OCI-LY7 (cell line): ENCODE measurements around the gene MYH2. TPM values are rescaled to one million over a fixed set of nuclear protein-coding genes. Genes with fewer than 3 reads are reported as not detected.

Experiments
- BruUV-seq: library from RNA; stranded (reverse); fragments of 400-500 nt; replicated peaks from 2 replicates; lab custom pipeline; 2021; lab: Mats Ljungman, UMichigan
- CTCF ChIA-PET: fragments of 300-600 bp; sonication (Branson Sonifier 250); formaldehyde crosslinking; loops from one replicate; lab custom pipeline; 2022; ENCODE audit warnings: antibody characterized with exemption; ENCODE audit not compliant: unreplicated experiment; lab: Charles Lee
- POLR2A ChIA-PET: fragments of 300-600 bp; sonication (Branson Sonifier 250); formaldehyde crosslinking; loops from one replicate; lab custom pipeline; 2022; ENCODE audit warnings: antibody characterized with exemption; lab: Charles Lee
- DNase-seq: peaks from one replicate; pipeline ENCODE4 v3.0.0-alpha.2; 2015; ENCODE audit warnings: low spot score
- H2AFZ ChIP-seq: fragments of 200-600 bp; sonication (generic), shearing (Covaris generic); 2 replicates; pipeline ENCODE4 v1.6.1; 2014; ENCODE audit warnings: mild to moderate bottlenecking, antibody characterized with exemption, low read length, moderate library complexity
- H3K27ac ChIP-seq: fragments of 200-600 bp; sonication (generic); 2 replicates; pipeline ENCODE4 v1.5.1; 2014; ENCODE audit warnings: mixed run types, low read depth, mild to moderate bottlenecking, moderate library complexity, low read length, inconsistent platforms; ENCODE audit not compliant: poor library complexity, severe bottlenecking
- H3K36me3 ChIP-seq: fragments of 200-600 bp; sonication (generic); 2 replicates; pipeline ENCODE4 v1.6.1; 2014; ENCODE audit warnings: mild to moderate bottlenecking, antibody characterized with exemption, low read length, moderate library complexity, mixed read lengths; ENCODE audit not compliant: insufficient read depth
- H3K4me1 ChIP-seq: fragments of 200-600 bp; sonication (generic); 2 replicates; pipeline ENCODE4 v1.5.1; 2014; ENCODE audit warnings: mild to moderate bottlenecking, low read length; ENCODE audit not compliant: insufficient read depth, poor library complexity, severe bottlenecking
- H3K4me2 ChIP-seq: fragments of 200-600 bp; sonication (generic); 2 replicates; pipeline ENCODE4 v1.6.1; 2014; ENCODE audit warnings: mild to moderate bottlenecking, low read length
- H3K4me3 ChIP-seq: fragments of 200-600 bp; sonication (generic); 2 replicates; pipeline ENCODE4 v1.5.1; 2014; ENCODE audit warnings: mild to moderate bottlenecking, low read depth, low read length; ENCODE audit not compliant: poor library complexity, severe bottlenecking
- H3K79me2 ChIP-seq: fragments of 200-600 bp; sonication (generic); 2 replicates; pipeline ENCODE4 v1.6.1; 2016; ENCODE audit warnings: low read depth, mild to moderate bottlenecking, low read length, moderate library complexity, mixed read lengths; ENCODE audit not compliant: insufficient read depth
- H3K9me2 ChIP-seq: fragments of 200-600 bp; sonication (generic); 2 replicates; pipeline ENCODE4 v1.6.1; 2016; ENCODE audit warnings: mild to moderate bottlenecking, low read length, mixed read lengths; ENCODE audit not compliant: insufficient read depth
- H3K9me3 ChIP-seq: fragments of 200-600 bp; sonication (generic); 2 replicates; pipeline ENCODE4 v1.6.1; 2014; ENCODE audit warnings: mild to moderate bottlenecking, mixed run types, low read length, mixed read lengths
- H4K20me1 ChIP-seq: fragments of 200-600 bp; sonication (generic); 2 replicates; pipeline ENCODE4 v1.6.1; 2014; ENCODE audit warnings: mild to moderate bottlenecking, antibody characterized with exemption, low read length, moderate library complexity, mixed read lengths; ENCODE audit not compliant: insufficient read depth
- EZH2phosphoT487 ChIP-seq: fragments of 200-600 bp; sonication (generic); IDR thresholded peaks from 2 replicates; pipeline ENCODE4 v1.6.1; 2018; ENCODE audit warnings: low read depth, borderline replicate concordance, mild to moderate bottlenecking, mixed run types, antibody characterized with exemption, low read length, moderate library complexity, mixed read lengths
- intact Hi-C: fragments of 100-400 bp; cut with micrococcal nuclease; formaldehyde crosslinking; loops from one replicate; pipeline ENCODE4 v1.10.0; 2022; ENCODE audit not compliant: unreplicated experiment
- total RNA-seq, 2 experiments: library from RNA; depleted of rRNA in 1 of 2; stranded (reverse); fragments of >200 nt in 1 of 2; shearing (Covaris generic) in 1 of 2; gene quantifications; 2 replicates each; pipeline ENCODE4 v1.2.3, GENCODE V29; 2014 to 2022
- TF ChIP-seq, protein P1 (sequence below): fragments of 200-600 bp; sonication (generic); conservative IDR thresholded peaks from 2 replicates; pipeline ENCODE4 v1.5.1; 2014; ENCODE audit warnings: mild to moderate bottlenecking, antibody characterized with exemption, low read length, moderate library complexity, mixed read lengths

Gene MYH2
- total RNA-seq, 2 experiments from 2014 or later = not detected

GRCh38 chr17:10589553-10590145 lies 40.2 kb upstream of the MYH2 start:
- Histone ChIP-seq H3K9me2 (no peaks in the 10 kb centered on the region), H4K20me1 (no peaks in the 10 kb centered on the region), H3K4me2 (no peak overlapping the region), H3K4me1 (no peaks in the 10 kb centered on the region), H3K36me3 (no peaks in the 10 kb centered on the region), H2AFZ (no peak overlapping the region), H3K9me3 (no peaks in the 10 kb centered on the region), H3K27ac (no peak overlapping the region), H3K79me2 (no peaks in the 10 kb centered on the region), H3K4me3 (no peak overlapping the region)
- ChIA-PET CTCF (no interaction called here), POLR2A (no interaction called here)
- intact Hi-C loops = no loop called here
- TF ChIP-seq, protein P1, sequence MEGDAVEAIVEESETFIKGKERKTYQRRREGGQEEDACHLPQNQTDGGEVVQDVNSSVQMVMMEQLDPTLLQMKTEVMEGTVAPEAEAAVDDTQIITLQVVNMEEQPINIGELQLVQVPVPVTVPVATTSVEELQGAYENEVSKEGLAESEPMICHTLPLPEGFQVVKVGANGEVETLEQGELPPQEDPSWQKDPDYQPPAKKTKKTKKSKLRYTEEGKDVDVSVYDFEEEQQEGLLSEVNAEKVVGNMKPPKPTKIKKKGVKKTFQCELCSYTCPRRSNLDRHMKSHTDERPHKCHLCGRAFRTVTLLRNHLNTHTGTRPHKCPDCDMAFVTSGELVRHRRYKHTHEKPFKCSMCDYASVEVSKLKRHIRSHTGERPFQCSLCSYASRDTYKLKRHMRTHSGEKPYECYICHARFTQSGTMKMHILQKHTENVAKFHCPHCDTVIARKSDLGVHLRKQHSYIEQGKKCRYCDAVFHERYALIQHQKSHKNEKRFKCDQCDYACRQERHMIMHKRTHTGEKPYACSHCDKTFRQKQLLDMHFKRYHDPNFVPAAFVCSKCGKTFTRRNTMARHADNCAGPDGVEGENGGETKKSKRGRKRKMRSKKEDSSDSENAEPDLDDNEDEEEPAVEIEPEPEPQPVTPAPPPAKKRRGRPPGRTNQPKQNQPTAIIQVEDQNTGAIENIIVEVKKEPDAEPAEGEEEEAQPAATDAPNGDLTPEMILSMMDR = no peak
- no peak for TF ChIP-seq EZH2phosphoT487
- no peak for DNase-seq
- BruUV-seq = no TSS peak

DNA sequence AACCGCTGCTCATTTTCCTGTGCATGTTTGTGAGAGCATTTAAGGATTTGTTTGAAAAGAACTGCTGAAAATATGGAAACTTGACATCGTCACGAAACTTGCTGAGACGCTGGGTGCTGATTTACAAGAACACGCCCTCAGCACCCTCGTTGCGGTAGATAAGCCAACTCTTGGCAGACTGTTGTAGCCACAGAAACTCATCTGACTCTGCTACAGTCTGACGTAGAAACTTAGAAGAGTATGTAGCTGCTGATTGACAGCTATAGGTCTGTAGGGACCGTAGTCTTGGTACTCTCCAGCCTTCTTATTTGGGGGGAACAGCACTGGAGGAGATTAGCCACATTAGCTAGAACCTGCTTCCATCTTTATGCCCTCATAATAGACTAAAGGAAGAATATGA lies 36.1 kb upstream of the MYH2 start:
- Histone ChIP-seq H3K4me2 (no peak overlapping the region), H3K79me2 (no peaks in the 10 kb centered on the region), H3K4me3 (no peak overlapping the region), H3K9me3 (no peaks in the 10 kb centered on the region), H4K20me1 (no peaks in the 10 kb centered on the region), H3K9me2 (no peaks in the 10 kb centered on the region), H2AFZ (no peak overlapping the region), H3K27ac (no peak overlapping the region), H3K4me1 (no peaks in the 10 kb centered on the region), H3K36me3 (no peaks in the 10 kb centered on the region)
- BruUV-seq = no TSS peak
- TF ChIP-seq, protein P1 = no peak
- no peak for DNase-seq
- CTCF ChIA-PET = no interaction called here
- intact Hi-C loops = no loop called here
- POLR2A ChIA-PET = interaction anchor here (1.2 kb wide), 1 partner anchor 16 kb away, joined by 3 read pairs; no protein-coding TSS in a partner anchor

DNA sequence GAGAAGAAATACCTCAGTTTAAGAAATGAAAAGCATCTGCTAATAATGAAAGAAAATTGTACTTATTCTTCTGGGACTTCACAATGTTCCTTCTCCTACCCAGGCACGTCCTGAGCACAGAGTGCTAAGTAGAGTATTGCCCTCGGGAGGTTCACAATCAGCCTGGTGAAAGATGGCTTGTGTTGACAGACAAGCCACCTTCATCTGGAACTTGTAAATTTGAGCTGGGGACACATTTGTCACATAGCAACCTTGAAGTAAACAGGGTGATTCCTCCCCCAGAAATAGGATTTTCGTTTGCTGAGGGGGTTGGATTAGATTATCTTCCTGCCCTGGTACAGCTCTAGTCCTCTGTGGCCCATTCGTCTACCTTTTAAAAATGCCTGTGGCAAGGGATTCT lies 34.4 kb upstream of the MYH2 start:
- Histone ChIP-seq H3K36me3 (no peaks in the 10 kb centered on the region), H3K27ac (no peak overlapping the region), H3K79me2 (no peaks in the 10 kb centered on the region), H3K4me1 (no peaks in the 10 kb centered on the region), H3K9me3 (no peaks in the 10 kb centered on the region), H3K4me3 (no peak overlapping the region), H2AFZ (no peak overlapping the region), H3K9me2 (no peaks in the 10 kb centered on the region), H3K4me2 (no peak overlapping the region), H4K20me1 (no peaks in the 10 kb centered on the region)
- intact Hi-C loops = no loop called here
- DNase-seq = no peak
- ChIA-PET CTCF (no interaction called here), POLR2A (no interaction called here)
- no peak for TF ChIP-seq EZH2phosphoT487
- TF ChIP-seq, protein P1 = no peak
- no TSS peak for BruUV-seq
